Globus pallidus (tissue), 1 donor: Measurements from ENCODE around the gene PARP14.
"Not testable (repeated sequence)": the region's sequence is repeated elsewhere in the genome, so short reads cannot be mapped to it uniquely, and the experiment has no call there.

Experiments
- DNase-seq: peaks from one replicate; pipeline ENCODE4 v3.0.0-alpha.2; 2015; ENCODE audit warnings: low spot score

The PARP14 gene, protein sequence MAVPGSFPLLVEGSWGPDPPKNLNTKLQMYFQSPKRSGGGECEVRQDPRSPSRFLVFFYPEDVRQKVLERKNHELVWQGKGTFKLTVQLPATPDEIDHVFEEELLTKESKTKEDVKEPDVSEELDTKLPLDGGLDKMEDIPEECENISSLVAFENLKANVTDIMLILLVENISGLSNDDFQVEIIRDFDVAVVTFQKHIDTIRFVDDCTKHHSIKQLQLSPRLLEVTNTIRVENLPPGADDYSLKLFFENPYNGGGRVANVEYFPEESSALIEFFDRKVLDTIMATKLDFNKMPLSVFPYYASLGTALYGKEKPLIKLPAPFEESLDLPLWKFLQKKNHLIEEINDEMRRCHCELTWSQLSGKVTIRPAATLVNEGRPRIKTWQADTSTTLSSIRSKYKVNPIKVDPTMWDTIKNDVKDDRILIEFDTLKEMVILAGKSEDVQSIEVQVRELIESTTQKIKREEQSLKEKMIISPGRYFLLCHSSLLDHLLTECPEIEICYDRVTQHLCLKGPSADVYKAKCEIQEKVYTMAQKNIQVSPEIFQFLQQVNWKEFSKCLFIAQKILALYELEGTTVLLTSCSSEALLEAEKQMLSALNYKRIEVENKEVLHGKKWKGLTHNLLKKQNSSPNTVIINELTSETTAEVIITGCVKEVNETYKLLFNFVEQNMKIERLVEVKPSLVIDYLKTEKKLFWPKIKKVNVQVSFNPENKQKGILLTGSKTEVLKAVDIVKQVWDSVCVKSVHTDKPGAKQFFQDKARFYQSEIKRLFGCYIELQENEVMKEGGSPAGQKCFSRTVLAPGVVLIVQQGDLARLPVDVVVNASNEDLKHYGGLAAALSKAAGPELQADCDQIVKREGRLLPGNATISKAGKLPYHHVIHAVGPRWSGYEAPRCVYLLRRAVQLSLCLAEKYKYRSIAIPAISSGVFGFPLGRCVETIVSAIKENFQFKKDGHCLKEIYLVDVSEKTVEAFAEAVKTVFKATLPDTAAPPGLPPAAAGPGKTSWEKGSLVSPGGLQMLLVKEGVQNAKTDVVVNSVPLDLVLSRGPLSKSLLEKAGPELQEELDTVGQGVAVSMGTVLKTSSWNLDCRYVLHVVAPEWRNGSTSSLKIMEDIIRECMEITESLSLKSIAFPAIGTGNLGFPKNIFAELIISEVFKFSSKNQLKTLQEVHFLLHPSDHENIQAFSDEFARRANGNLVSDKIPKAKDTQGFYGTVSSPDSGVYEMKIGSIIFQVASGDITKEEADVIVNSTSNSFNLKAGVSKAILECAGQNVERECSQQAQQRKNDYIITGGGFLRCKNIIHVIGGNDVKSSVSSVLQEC (N-terminal part only)

DNA sequence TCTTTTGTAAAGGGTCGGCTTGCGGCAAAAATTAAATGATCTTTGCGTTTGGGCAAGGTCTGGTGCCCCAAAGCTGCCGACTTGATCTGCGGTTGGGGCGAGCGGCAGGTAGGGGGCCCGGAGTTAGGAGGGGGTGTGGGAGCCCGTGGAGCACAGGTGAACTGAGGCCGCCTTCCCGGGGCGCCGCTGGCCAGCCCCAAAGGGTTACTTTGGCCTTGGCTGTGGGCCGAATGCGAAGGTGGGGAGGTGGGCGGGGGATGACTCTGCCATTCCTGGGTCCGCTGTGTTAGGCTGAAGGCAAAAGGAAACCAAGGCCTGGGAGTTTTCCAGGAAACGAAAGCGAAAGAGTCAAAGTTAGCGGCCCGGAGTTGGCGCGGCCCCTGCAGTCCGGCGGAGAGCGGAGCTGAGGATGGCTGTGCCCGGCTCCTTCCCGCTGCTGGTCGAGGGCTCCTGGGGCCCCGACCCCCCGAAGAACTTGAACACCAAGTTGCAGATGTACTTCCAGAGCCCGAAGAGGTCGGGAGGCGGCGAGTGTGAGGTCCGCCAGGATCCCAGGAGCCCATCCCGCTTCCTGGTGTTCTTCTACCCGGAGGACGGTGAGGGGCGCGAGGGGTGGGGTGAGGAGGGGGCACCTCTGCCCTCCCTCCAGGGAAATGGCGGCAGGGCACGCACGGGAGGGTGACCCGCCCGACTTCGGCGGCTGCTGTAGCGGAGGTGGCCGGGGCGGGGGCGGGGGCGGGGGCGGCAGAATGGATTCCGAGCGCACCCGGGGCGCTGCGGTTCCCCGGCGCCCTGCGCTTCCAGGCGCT is at the start of gene PARP14:
Gene PARP14 (plus strand): TSS at position 365 of the 809 bp plus-strand sequence. CDS start 45 bp downstream, at position 410.
- peak; percentile 60 for DNase-seq

DNA sequence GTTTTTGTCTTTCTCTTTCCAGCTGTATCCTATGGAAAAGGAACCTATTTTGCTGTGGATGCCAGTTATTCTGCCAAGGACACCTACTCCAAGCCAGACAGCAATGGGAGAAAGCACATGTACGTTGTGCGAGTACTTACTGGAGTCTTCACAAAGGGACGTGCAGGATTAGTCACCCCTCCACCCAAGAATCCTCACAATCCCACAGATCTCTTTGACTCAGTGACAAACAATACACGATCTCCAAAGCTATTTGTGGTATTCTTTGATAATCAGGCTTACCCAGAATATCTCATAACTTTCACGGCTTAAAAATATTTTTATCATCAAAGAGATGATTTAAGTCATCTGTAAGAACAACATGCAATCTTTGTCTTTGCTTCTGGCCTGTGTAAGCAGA is 44.9 kb upstream of the PARP14 start:
- no peak for DNase-seq

DNA sequence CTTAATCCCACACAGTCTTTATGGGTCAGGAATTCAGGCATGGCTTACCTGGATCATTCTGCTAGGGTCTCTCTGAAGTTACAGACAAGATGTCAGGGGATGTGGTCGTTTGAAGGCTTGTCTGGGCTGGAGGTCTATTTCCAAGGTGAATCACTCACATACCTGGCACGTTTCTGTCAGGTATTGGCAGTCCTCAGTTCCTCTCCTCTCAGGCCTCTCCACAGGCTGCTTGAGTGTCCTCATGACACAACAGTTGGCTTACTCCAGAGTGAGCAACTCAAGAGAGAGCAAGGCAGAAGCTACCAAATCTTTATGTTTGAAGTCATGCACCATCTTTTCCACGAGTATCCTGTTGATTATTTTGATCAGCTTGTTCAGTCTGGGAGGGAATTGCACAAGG is 43.9 kb upstream of the PARP14 start:
- no peak for DNase-seq

DNA sequence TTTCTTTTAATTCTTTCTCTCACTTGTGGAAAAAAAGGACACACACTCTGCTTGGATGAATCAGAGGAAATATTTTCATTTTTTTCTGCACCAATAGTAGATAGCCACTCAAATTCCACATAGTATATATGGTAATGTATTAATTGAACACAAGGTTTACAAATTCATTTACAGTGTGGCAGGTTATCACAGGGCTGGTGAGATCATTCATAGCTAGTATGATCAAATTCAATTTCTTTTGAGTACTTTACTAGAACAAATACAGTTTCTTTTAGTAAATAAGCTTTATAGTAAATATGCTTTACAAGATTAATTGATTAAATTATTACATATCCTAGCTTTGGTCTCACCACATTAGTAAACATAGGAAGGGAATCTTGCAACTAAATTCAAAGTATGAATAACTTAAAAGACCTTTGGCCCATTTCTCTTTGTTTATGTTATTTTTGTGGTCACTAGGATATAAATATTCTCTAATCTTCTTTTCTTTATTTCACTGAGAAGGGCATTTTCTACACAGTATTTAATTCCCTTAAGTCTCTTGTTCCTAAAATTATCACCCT is 40.1 kb upstream of the PARP14 start:
- no peak for DNase-seq

DNA sequence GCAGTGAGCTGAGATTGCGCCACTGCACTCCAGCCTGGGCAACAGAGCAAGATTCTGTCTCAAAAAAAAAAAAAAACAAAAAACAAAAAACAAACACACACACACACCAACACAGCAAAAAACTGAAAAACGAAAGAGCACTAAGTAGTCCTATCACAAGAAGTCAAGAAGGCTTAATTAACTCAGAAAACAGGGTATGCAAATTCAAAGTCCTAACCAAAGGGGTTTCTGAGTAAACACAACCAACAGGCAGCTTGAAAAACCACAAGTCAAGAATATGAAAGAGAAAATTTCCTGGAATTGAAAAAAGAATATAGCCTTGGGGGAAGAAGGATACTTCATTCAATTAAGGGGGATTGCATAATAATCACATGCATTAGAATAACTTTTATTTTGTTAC is 37.7 kb upstream of the PARP14 start:
- DNase-seq = no peak

DNA sequence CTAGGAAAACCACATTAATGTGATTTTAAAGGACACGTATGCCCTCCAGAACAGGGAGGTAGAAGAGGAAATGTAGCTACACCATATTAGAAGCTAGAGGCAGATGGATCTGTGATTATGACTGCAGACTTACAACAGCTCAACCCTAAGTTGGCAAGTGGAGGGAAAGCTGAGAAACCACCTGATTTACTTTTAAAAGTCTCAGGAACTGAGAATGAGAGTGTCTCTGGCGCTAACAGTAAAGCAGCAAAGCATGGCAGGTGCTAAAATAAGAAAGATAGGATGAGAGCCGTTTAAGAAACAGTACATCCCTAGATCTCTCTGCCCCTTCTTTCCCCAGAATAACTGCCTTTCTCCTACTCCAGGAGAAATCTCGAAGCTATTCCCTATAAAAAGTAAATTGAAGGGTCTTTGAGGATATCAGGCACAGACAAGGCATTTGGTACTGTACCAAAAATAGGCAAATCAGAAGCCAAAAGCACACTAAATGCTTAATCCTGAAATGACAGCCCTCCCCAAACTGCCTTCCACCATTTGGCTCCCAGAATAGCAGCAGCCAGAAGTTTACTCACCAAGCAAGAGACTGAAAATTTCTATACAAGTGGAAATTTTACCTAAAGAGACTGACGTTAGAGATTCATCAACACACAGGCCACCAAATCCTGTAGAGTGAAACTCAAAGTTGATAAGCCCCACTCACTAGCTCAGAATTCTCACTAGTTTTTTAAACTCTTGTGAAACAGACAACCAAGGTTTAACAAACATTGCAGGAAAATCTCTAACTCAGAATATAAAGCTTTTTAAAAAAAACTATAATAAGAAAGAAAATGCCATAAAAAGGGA is 34.3 kb upstream of the PARP14 start:
- DNase-seq = no peak

DNA sequence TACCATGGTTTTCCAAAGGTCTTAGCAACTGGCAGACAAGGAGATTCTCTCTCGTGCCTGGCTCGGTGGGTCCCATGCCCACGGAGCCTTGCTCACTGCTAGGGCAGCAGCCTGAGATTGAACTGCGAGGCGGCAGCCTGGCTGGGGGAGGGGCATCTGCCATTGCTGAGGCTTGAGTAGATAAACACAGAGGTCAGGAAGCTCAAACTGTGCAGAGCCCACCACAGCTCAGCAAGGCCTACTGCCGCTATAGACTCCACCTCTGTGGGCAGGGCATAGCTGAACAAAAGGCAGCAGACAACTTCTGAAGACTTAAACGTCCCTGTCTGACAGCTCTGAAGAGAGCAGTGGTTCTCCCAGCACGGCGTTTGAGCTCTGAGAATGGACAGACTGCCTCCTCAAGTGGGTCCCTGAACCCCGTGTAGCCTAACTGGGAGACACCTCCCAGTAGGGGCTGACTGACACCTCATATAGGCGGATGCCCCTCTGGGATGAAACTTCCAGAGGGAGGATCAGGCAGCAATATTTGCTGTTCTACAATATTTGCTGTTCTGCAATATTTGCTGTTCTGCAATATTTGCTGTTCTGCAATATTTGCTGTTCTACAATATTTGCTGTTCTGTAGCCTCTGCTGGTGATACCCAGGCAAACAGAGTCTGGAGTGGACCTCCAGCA is 29.3 kb upstream of the PARP14 start:
- not testable (repeated sequence) for DNase-seq

DNA sequence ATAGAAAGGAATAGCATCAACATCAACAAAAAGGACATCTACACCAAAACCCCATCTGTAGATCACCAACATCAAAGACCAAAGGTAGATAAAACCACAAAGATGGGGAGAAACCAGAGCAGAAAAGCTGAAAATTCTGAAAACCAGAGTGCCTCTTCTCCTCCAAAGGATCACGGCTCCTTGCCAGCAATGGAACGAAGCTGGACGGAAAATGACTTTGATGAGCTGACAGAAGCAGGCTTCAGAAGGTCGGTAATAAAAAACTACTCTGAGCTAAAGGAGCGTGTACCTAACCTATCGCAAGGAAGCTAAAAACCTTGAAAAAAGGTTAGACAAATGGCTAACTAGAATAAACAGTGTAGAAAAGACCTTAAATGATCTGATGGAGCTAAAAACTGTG is 28.7 kb upstream of the PARP14 start:
- not testable (repeated sequence) for DNase-seq

DNA sequence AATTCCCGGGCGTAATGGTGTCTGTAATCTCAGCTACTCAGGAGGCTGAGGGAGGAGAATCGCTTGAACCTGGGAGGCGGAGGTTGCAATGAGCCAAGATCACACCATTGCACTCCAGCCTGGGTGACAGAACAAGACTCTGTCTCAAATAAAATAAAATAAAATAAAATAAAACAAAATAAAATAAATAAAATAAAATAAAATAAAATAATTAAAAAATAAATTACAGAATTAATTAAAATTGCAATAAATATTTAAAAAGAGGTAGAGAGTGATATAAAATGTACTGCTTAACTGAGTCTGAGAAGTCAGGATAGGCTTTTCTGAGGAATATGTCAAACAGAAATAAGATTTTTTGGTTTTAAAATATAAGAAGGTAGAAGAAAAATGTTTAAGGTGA is 22.3 kb upstream of the PARP14 start:
- DNase-seq = not testable (repeated sequence)

DNA sequence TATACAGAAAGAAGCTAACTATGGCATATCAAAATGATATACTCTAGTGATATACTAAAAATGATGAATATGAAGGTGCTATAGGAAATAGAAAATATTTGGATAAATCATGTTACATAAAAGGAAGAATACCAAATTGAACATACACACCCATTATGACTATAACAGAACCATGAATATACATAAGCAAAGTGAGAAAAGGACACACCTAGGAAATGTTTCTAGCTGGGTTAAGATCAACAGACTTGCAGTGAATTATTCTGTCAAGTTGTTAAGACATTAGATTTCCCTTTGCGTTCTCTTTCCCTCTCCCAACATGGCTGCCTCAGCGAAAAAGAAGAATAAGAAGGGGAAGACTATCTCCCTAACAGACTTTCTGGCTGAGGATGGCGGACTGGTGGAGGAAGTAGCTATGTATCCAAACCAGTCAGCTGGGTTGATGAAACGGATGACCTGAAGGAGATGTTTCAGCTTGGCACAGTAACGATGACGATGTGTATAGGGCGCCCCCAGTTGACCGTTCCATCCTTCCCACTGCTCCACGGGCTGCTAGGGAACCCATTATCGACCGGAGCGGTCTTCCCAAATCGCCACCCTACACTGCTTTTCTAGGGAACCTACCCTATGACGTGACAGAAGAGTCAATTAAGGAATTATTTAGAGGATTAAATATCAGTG is 20.2 kb upstream of the PARP14 start:
- no peak for DNase-seq

DNA sequence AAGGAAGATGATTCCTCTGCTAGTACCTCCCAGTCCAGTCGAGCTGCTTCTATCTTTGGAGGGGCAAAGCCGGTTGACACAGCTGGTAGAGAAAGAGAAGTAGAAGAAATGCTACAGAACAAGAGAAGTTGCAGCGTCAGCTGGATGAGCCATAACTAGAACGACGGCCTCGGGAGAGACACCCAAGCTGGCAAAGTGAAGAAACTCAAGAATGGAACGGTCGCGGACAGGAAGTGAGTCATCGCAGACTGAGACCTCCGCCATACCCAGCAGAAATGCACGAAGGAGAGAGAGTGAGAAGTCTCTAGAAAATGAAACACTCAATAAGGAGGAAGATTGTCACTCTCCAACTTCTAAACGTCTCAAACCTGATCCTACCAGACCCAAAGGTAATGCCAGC is 19.0 kb upstream of the PARP14 start:
- DNase-seq = no peak

DNA sequence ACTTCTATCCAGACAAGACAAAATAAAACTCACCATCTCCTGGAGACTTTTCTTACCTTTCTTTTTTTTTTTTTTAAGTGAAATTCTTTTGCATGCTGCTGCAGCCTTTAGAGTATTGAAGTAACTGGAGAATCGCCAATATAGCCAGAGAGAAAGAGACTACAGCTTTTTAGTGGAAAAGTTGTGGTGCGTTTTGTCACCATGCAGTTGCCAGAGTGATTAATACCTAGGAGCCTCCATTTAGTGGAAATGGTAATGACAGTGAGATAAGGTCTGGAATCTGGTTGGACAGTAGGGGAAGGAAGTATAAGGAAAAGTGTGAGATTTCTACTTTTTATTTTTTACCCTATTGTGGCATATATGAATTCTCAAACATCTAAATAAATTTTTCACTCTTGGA is 18.1 kb upstream of the PARP14 start:
- DNase-seq = no peak

DNA sequence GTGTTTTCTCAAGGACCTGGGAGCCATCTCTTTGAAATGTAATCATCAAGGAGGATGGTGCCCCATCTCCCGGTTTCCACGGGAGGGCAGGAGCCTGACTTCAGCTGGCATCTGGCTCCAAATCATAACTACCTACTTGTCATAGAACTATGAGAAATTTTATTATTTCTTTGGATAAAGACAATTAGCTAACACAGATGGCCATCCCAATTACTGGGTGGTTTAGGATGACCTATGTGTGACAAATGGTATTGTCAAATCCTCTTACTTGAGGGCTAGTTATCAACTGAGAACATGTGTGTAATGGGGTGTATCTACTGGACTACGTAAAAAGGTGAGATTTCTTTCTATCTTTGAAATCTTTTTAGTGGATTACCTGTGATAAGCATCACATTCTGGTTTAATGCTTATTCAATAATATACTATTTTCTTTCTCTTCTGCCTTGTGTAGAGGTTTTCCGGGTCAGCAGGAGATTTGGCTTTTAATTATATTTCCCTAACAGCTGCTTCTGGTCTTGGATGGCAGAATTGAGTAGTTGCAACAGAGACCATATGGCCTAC is 15.3 kb upstream of the PARP14 start:
- DNase-seq = no peak

DNA sequence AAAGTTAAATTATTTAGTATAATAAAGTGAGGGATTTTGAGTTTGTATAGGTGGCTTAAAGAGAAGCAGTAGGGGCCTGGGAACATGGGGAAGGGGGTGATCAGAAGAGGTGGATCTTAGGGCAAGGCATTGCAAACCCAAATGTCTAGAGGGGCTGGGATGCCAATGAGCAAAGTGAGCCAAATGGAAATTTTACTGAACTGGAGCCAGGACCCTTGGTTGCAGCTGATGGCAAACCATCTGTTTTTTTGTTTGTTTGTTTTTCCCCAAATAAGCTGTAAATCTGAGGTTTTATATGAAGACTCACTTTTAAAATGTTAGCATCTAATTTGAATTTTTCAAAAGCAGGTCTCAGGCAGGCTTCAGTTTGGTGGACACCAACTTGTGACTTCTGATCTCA is 14.8 kb upstream of the PARP14 start:
- DNase-seq = no peak

DNA sequence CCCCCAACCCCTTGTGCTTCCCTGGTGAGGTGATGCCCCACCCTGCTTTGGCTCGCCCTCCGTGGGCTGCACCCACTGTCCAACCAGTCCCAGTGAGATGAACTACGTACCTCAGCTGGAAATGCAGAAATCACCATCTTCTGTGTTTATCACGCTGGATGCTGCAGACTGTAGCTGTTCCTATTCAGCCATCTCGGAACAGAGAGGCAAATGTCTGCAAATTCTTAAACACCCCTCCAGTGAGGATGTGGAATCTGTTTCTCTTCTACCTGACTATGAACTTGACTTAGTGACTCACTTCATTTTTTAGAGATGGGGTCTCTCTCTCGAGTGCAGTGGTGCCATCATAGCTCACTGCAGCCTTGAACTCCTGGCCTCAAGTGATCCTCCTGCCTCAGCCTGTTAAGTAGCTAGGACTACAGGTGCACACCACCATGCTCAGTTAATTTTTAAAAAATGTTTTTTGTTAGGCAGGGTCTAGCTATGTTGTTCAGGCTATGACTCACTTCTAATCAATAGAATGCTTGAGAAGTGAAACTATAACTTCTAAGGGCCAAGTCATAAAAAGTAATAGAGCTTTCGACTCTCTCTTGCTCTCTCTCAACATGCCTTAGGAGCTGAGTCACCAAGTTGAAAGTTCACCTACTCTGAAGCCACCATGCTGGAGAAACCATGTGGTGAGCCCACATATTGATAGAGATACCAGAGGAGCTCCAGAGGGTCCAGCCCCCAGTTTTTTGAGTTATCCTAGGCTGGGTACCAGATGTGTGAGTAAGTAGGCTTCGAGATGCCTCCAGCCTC is 11.5 kb upstream of the PARP14 start:
- DNase-seq = no peak

DNA sequence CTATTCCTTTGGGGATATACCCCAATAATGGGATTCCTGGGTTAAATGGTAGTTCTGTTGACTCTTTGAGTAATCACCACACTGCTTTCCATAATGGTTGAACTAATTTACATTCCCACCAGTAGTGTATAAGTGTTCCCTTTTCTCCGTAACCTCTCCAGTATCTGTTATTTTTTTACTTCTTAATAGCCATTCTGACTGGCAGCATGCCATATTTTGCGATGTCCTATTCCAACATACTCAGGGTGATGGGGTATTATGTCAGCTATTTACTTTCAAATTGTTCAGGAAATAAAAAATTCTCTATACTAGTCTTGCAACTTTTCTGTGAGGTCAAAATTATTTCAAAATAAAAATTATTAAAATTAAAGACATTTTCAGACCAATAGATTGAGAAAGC is 9.1 kb upstream of the PARP14 start:
- no peak for DNase-seq

DNA sequence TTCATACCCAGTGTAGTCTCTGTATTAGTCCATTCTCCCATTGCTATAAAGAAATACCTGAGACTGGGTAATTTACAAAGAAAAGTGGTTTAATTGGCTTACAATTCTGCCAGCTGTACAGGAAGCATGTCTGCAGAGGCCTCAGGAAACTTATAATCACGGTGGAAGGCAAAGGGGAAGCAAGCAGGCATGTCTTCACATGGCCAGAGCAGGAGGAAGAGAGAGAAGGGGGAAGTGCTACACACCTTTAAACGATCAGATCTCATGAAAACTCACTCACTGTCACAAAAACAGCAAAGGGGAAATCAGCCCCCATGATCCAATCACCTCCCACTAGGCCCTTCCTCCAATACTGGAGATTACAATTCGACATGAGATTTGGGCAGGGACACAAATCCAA is 6.3 kb upstream of the PARP14 start:
- no peak for DNase-seq

DNA sequence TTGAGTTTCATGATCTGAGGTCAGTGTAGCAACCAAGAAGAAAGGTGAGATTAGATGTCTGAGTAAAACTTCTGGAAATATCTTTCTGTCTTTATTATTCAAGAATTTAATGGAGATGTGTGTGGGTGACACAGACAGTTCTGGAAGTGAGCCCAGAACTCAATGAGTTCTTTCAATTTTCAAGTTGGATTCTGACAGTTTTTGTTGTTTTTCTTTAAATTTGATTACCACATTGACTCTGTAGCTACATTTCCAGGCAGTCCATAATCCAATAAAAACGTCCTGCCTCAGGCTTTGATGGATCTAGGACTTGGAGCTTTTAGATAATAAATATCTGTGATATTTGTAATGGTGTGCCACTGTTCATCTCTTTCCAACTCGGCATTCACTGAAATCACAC is 3.9 kb upstream of the PARP14 start:
- DNase-seq = no peak
